ENCODE measurements around the gene MED27. TPM values are rescaled to one million over a fixed set of nuclear protein-coding genes. Genes with fewer than 3 reads are reported as not detected.

Gene MED27
- total and polyA plus RNA-seq, 2 of the 4 experiments (the other 2 are of a cell fraction) = 50.2 to 63.4 TPM

- Histone ChIP-seq H2BK120ac (ENCODE audit: low read depth, low read length) (no peak overlapping the region), H2AK5ac (ENCODE audit: low read depth, low read length) (no peak overlapping the region), H3K4me2 (ENCODE audit: low read depth, low read length) (no peak overlapping the region), H3K79me1 (ENCODE audit: low read depth in 1 of 2, low read length in 2 of 2) (no peaks in the 10 kb centered on the region), H2BK15ac (ENCODE audit: low read depth, low read length) (no peak overlapping the region), H2AFZ (replicated peaks; ENCODE audit: low read length, poor library complexity) (no peak overlapping the region), H3K9me3 (ENCODE audit: control insufficient read depth, insufficient read depth, low read length) (no peaks in the 10 kb centered on the region), H3K56ac (ENCODE audit: extremely low read depth, insufficient read depth, low read length) (no peak overlapping the region), H3K27ac (ENCODE audit: insufficient read depth, low read length) (no peak overlapping the region), H2AK9ac (replicated peaks; ENCODE audit: low read depth, low read length, poor library complexity) (no peak overlapping the region), H3K4ac (ENCODE audit: low read depth, low read length) (no peak overlapping the region), H3K18ac (ENCODE audit: low read depth, low read length) (no peak overlapping the region), H2BK20ac (ENCODE audit: low read depth, low read length) (no peak overlapping the region), H4K5ac (ENCODE audit: low read depth, low read length) (no peak overlapping the region), H3K9me1 (ENCODE audit: insufficient read depth, low read length) (no peaks in the 10 kb centered on the region), H2BK5ac (ENCODE audit: low read depth, low read length, poor library complexity, severe bottlenecking) (no peak overlapping the region), H3K4me3 (ENCODE audit: insufficient read depth, low read depth, low read length) (no peak overlapping the region), H3K27me3 (ENCODE audit: control insufficient read depth, insufficient read depth, low read length) (peaks cover 37% of the 10 kb centered on the region), H3K23ac (ENCODE audit: low read depth, low read length) (no peak overlapping the region), H4K91ac (ENCODE audit: insufficient read depth, low read depth, low read length) (no peak overlapping the region), H3K36me3 (ENCODE audit: control insufficient read depth, insufficient read depth, low read length) (no peaks in the 10 kb centered on the region), H3K14ac (replicated peaks; ENCODE audit: low read depth, low read length) (no peak overlapping the region), H3K4me1 (ENCODE audit: control insufficient read depth, insufficient read depth, low read length) (no peaks in the 10 kb centered on the region), H4K8ac (ENCODE audit: low read depth in 2 of 2, low read length in 2 of 2) (no peak overlapping the region), H3K9ac (ENCODE audit: low read depth, low read length) (no peak overlapping the region), H4K20me1 (ENCODE audit: insufficient read depth, low read length) (no peaks in the 10 kb centered on the region)
- ATAC-seq (ENCODE audit: low read depth) (no peak), DNase-seq (no peak)
- intact Hi-C loops (cut with micrococcal nuclease) = loop anchor here (10.0 kb wide), 1 partner anchor 342 kb away; no protein-coding TSS in a partner anchor
- no CpG with 5 or more reads among the region's 3 CpGs for WGBS, 2 experiments (ENCODE audit: extremely low coverage in 2 of 2, insufficient read length in 1 of 2)
- in situ Hi-C loops (cut with MboI; ENCODE audit: low sequenced_read_pairs) = no loop called here
- ChIA-PET CTCF (no interaction called here), POLR2A (ENCODE audit: unreplicated experiment) (no interaction called here)
- dilution Hi-C loops (cut with HindIII; ENCODE audit: low sequenced_read_pairs, unreplicated experiment) = no loop called here
- TF ChIP-seq ELK1 (IDR thresholded peaks at IDR 0.05; ENCODE audit: borderline replicate concordance, low read depth, low read length) = no peak
- no peak for TF ChIP-seq RFX5 (IDR thresholded peaks at IDR 0.05; ENCODE audit: low read depth, low read length)
- no peak for TF ChIP-seq POLR2A (IDR thresholded peaks at IDR 0.05; ENCODE audit: low read depth, low read length)
- no TSS peak for BruUV-seq (replicated peaks)
Measured at GRCh38 chr9:132116583-132116982, 36.9 kb upstream of the MED27 start.
